WTC11 (cell line): ENCODE results near the gene SPOCK1. TPM values are rescaled to one million over a fixed set of nuclear protein-coding genes. Genes with fewer than 3 reads are reported as not detected.

Experiments used
- ATAC-seq: fragments of 200-7000 bp; cut with Tn5 transposase; 2 replicates; pipeline ENCODE4 v1.10.0; 2021; ENCODE audit warnings: mild to moderate bottlenecking, moderate library complexity
- CTCF ChIA-PET: fragments of 300-600 bp; sonication (Branson Sonifier 250); formaldehyde crosslinking; loops from one replicate; lab custom pipeline; 2021; ENCODE audit warnings: antibody characterized with exemption; lab: Charles Lee
- POLR2A ChIA-PET: fragments of 350-600 bp; sonication (Branson Sonifier 250); formaldehyde crosslinking; loops from one replicate; lab custom pipeline; 2021; ENCODE audit warnings: antibody characterized with exemption; lab: Charles Lee
- DNase-seq: peaks from one replicate; pipeline ENCODE4 v3.0.0; 2021; ENCODE audit warnings: low spot score
- H3K27ac Mint-ChIP-seq: 2 replicates; pipeline ENCODE4 v1.8.0; 2021; ENCODE audit warnings: mixed read lengths
- H3K27me3 Mint-ChIP-seq: 2 replicates; pipeline ENCODE4 v1.8.0; 2021; ENCODE audit warnings: low read depth, mild to moderate bottlenecking, moderate library complexity, mixed read lengths
- H3K36me3 Mint-ChIP-seq: 2 replicates; pipeline ENCODE4 v1.8.0; 2021; ENCODE audit warnings: mixed read lengths
- H3K4me1 Mint-ChIP-seq: 2 replicates; pipeline ENCODE4 v1.8.0; 2022; ENCODE audit warnings: mixed read lengths
- H3K4me3 Mint-ChIP-seq: 2 replicates; pipeline ENCODE4 v1.8.0; 2021; ENCODE audit warnings: mild to moderate bottlenecking, moderate library complexity, mixed read lengths
- H3K9me3 Mint-ChIP-seq: 2 replicates; pipeline ENCODE4 v1.8.0; 2021; ENCODE audit warnings: mixed read lengths
- CREB1 ChIP-seq: sonication (generic); formaldehyde crosslinking; IDR thresholded peaks from 2 replicates; pipeline ENCODE4 v1.8.0; 2023; ENCODE audit warnings: mild to moderate bottlenecking, missing genetic modification reagents
- ETV6 ChIP-seq: sonication (generic); formaldehyde crosslinking; IDR thresholded peaks from 2 replicates; pipeline ENCODE4 v1.8.1; 2022; ENCODE audit warnings: mild to moderate bottlenecking, missing genetic modification reagents
- FOXP1 ChIP-seq: sonication (generic); formaldehyde crosslinking; IDR thresholded peaks from 2 replicates; pipeline ENCODE4 v1.8.0; 2022; ENCODE audit warnings: missing genetic modification reagents, mild to moderate bottlenecking, moderate library complexity, borderline replicate concordance
- GTF2I ChIP-seq: fragments of 250-450 bp; sonication (Bioruptor Pico); conservative IDR thresholded peaks from 2 replicates; pipeline ENCODE4 v1.4.0; 2021; ENCODE audit warnings: mild to moderate bottlenecking
- MXD4 ChIP-seq: fragments of 250-450 bp; sonication (Bioruptor Pico); IDR thresholded peaks from 2 replicates; pipeline ENCODE4 v1.8.0; 2021; ENCODE audit warnings: mild to moderate bottlenecking, moderate library complexity, borderline replicate concordance
- NFATC4 ChIP-seq: fragments of 250-450 bp; sonication (Bioruptor Pico); IDR thresholded peaks from 2 replicates; pipeline ENCODE4 v1.9.0; 2021; ENCODE audit warnings: mild to moderate bottlenecking
- NFE2L1 ChIP-seq: sonication (generic); formaldehyde crosslinking; IDR thresholded peaks from 2 replicates; pipeline ENCODE4 v1.8.1; 2023; ENCODE audit warnings: missing genetic modification reagents
- NR2C2 ChIP-seq: sonication (generic); formaldehyde crosslinking; IDR thresholded peaks from 2 replicates; pipeline ENCODE4 v1.8.0; 2022; ENCODE audit warnings: mild to moderate bottlenecking, missing genetic modification reagents
- OVOL2 ChIP-seq: fragments of 250-450 bp; sonication (Bioruptor Pico); IDR thresholded peaks from 2 replicates; pipeline ENCODE4 v1.9.0; 2021; ENCODE audit warnings: mild to moderate bottlenecking, borderline replicate concordance
- SMAD3 ChIP-seq: sonication (generic); formaldehyde crosslinking; IDR thresholded peaks from 2 replicates; pipeline ENCODE4 v1.8.0; 2022; ENCODE audit warnings: missing genetic modification reagents, mild to moderate bottlenecking, borderline replicate concordance
- TEAD4 ChIP-seq: sonication (generic); formaldehyde crosslinking; IDR thresholded peaks from 2 replicates; pipeline ENCODE4 v1.8.0; 2022; ENCODE audit warnings: mild to moderate bottlenecking, missing genetic modification reagents
- TP53 ChIP-seq: sonication (generic); formaldehyde crosslinking; IDR thresholded peaks from 2 replicates; pipeline ENCODE4 v1.8.1; 2023; ENCODE audit warnings: mild to moderate bottlenecking, missing genetic modification reagents
- ZNF138 ChIP-seq: sonication (generic); formaldehyde crosslinking; conservative IDR thresholded peaks from 2 replicates; pipeline ENCODE4 v1.8.1; 2022; ENCODE audit warnings: mild to moderate bottlenecking, moderate library complexity, missing genetic modification reagents
- ZNF219 ChIP-seq: sonication (generic); formaldehyde crosslinking; IDR thresholded peaks from 2 replicates; pipeline ENCODE4 v1.8.0; 2023; ENCODE audit warnings: missing genetic modification reagents, mild to moderate bottlenecking, borderline replicate concordance
- ZNF671 ChIP-seq: fragments of 250-450 bp; sonication (Bioruptor Pico); IDR thresholded peaks from 2 replicates; pipeline ENCODE4 v1.8.0; 2021; ENCODE audit warnings: mild to moderate bottlenecking
- total RNA-seq: library from RNA; stranded (reverse); gene quantifications from 3 replicates; pipeline ENCODE4 v1.2.3, GENCODE V29; 2021
- TF ChIP-seq, protein P1 (sequence below): fragments of 250-450 bp; sonication (Bioruptor Pico); conservative IDR thresholded peaks from 2 replicates; pipeline ENCODE4 v1.9.0; 2021; ENCODE audit warnings: mild to moderate bottlenecking
- TF ChIP-seq, protein P2 (sequence below): sonication (generic); formaldehyde crosslinking; IDR thresholded peaks from 2 replicates; pipeline ENCODE4 v1.8.1; 2023; ENCODE audit warnings: mild to moderate bottlenecking, missing genetic modification reagents, moderate library complexity
- TF ChIP-seq, protein P3 (sequence below): sonication (generic); formaldehyde crosslinking; IDR thresholded peaks from 2 replicates; pipeline ENCODE4 v1.8.1; 2022; ENCODE audit warnings: mild to moderate bottlenecking, missing genetic modification reagents, moderate library complexity, borderline replicate concordance
- TF ChIP-seq, protein P4 (sequence below): sonication (generic); formaldehyde crosslinking; IDR thresholded peaks from 2 replicates; pipeline ENCODE4 v1.8.1; 2022; ENCODE audit warnings: missing genetic modification reagents, borderline replicate concordance
- TF ChIP-seq, protein P5 (sequence below): fragments of 200-600 bp; IDR thresholded peaks from 2 replicates; pipeline ENCODE4 v1.8.0; 2022; ENCODE audit warnings: antibody characterized with exemption

The SPOCK1 gene
- total RNA-seq, 1 experiment from 2014 or later = 15.2 TPM

DNA sequence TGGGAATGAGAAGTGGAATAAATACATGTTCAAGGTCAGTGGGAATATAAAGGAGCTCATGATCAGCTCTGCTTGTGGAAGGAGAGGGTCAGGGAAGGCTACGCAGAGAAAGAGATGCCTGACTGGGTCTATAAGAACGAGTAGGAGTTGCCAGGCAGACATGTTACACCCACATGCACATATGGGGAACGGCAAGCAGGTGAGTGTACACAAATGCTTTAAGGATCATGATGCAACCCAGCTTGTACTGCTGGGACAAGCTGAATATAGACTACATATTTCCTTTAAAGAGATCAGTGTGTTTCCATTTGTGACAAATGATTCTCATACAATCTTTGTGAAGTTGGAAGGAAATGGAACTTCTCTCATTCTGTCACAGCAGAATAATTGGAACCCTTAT, 141.7 kb downstream of the SPOCK1 start:
- TF ChIP-seq, protein P1, sequence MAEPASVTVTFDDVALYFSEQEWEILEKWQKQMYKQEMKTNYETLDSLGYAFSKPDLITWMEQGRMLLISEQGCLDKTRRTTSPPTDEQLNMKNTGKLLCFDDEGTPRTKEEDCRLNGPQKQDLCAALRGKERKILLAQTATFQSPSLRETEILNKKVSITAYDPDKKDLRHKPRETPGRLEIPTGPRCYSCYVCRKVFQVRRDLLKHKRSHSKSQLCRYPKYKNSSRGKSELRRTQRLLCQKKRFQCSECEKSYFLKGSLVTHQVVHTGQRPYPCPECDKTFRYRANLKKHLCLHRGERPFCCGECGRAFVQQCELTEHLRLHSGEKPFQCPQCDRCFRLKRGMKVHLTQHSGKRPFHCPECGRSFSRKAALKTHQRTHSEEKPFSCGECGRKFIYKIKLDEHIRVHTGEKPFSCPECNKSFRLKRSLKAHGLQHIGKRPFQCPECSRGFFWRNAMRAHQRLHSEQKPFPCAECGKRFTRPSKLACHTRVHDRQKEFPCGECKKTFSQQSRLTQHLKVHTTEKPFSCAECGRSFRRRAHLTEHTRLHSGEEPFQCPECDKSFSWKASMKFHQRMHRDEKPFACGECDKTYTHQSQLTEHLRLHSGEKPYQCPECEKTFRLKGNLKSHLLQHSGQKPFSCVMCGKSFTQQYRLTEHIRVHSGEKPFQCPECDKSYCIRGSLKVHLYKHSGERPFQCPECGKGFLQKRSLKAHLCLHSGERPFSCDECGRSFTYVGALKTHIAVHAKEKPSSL (CRISPR knock-in tag) = no peak
- TF ChIP-seq ZNF671 (CRISPR knock-in tag) (no peak), ZNF138 (CRISPR knock-in tag) (no peak), TEAD4 (CRISPR knock-in tag) (no peak), ETV6 (CRISPR knock-in tag) (no peak), NFATC4 (no peak), GTF2I (CRISPR knock-in tag) (no peak), SMAD3 (no peak), FOXP1 (no peak)
- TF ChIP-seq, protein P2, sequence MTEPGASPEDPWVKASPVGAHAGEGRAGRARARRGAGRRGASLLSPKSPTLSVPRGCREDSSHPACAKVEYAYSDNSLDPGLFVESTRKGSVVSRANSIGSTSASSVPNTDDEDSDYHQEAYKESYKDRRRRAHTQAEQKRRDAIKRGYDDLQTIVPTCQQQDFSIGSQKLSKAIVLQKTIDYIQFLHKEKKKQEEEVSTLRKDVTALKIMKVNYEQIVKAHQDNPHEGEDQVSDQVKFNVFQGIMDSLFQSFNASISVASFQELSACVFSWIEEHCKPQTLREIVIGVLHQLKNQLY (CRISPR knock-in tag) = no peak
- ChIA-PET CTCF (interaction anchor here (2.8 kb wide), 1 partner anchor 12 kb away, joined by 13 read pairs; no protein-coding TSS in a partner anchor), POLR2A (no interaction called here)
- H3K27me3 Mint-ChIP-seq = peaks cover 8% of the 10 kb centered on the region; the same call in 1 of the 2 replicates
- DNase-seq (no peak), ATAC-seq (no peak)
- H3K4me3 Mint-ChIP-seq = no peak overlapping the region
- H3K4me1 Mint-ChIP-seq = peaks cover 9% of the 10 kb centered on the region; the same call in 1 of the 2 replicates
- H3K36me3 Mint-ChIP-seq = no peaks in the 10 kb centered on the region
- no peaks in the 10 kb centered on the region for H3K9me3 Mint-ChIP-seq
- H3K27ac Mint-ChIP-seq = no peak overlapping the region

DNA sequence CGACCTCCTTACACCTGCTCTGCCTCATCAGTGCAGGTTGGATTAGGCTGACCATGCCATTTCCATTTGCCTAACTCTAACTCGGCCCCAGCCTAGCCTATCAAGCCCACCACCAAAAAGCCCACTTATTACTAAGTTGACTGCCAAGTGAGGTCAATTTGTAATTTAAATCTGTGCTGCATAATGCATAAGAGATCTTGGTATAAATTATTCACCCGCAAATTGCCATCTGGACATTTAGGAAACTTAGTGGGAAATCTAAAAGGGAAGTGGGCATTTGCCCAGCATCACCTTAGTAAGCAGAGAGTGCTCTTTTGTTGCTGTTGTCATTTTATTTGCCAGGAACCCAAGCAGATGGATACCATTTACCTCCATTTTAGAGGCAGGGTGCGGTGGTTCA, 143.0 kb downstream of the SPOCK1 start:
- H3K9me3 Mint-ChIP-seq = no peaks in the 10 kb centered on the region
- DNase-seq = no peak
- H3K4me3 Mint-ChIP-seq = no peak overlapping the region
- H3K27me3 Mint-ChIP-seq = peaks cover 8% of the 10 kb centered on the region; the same call in 1 of the 2 replicates
- POLR2A ChIA-PET = no interaction called here
- TF ChIP-seq TEAD4 (CRISPR knock-in tag) = no peak
- no peak for TF ChIP-seq TP53 (CRISPR knock-in tag)
- no peak for TF ChIP-seq CREB1 (CRISPR knock-in tag)
- no peak for TF ChIP-seq NFE2L1
- TF ChIP-seq NR2C2 = no peak
- TF ChIP-seq, protein P3, sequence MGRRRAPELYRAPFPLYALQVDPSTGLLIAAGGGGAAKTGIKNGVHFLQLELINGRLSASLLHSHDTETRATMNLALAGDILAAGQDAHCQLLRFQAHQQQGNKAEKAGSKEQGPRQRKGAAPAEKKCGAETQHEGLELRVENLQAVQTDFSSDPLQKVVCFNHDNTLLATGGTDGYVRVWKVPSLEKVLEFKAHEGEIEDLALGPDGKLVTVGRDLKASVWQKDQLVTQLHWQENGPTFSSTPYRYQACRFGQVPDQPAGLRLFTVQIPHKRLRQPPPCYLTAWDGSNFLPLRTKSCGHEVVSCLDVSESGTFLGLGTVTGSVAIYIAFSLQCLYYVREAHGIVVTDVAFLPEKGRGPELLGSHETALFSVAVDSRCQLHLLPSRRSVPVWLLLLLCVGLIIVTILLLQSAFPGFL (CRISPR knock-in tag) = no peak
- no peak for TF ChIP-seq ZNF219
- no peak for TF ChIP-seq OVOL2 (CRISPR knock-in tag)
- TF ChIP-seq, protein P4, sequence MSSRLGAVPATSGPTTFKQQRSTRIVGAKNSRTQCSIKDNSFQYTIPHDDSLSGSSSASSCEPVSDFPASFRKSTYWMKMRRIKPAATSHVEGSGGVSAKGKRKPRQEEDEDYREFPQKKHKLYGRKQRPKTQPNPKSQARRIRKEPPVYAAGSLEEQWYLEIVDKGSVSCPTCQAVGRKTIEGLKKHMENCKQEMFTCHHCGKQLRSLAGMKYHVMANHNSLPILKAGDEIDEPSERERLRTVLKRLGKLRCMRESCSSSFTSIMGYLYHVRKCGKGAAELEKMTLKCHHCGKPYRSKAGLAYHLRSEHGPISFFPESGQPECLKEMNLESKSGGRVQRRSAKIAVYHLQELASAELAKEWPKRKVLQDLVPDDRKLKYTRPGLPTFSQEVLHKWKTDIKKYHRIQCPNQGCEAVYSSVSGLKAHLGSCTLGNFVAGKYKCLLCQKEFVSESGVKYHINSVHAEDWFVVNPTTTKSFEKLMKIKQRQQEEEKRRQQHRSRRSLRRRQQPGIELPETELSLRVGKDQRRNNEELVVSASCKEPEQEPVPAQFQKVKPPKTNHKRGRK (CRISPR knock-in tag) = no peak
- TF ChIP-seq, protein P5, sequence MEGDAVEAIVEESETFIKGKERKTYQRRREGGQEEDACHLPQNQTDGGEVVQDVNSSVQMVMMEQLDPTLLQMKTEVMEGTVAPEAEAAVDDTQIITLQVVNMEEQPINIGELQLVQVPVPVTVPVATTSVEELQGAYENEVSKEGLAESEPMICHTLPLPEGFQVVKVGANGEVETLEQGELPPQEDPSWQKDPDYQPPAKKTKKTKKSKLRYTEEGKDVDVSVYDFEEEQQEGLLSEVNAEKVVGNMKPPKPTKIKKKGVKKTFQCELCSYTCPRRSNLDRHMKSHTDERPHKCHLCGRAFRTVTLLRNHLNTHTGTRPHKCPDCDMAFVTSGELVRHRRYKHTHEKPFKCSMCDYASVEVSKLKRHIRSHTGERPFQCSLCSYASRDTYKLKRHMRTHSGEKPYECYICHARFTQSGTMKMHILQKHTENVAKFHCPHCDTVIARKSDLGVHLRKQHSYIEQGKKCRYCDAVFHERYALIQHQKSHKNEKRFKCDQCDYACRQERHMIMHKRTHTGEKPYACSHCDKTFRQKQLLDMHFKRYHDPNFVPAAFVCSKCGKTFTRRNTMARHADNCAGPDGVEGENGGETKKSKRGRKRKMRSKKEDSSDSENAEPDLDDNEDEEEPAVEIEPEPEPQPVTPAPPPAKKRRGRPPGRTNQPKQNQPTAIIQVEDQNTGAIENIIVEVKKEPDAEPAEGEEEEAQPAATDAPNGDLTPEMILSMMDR = no peak
- TF ChIP-seq MXD4 (CRISPR knock-in tag) = no peak
- TF ChIP-seq, all 79 proteins: peak for 0
- CTCF ChIA-PET = interaction anchor here (2.8 kb wide), 1 partner anchor 11 kb away, joined by 13 read pairs; no protein-coding TSS in a partner anchor
- H3K27ac Mint-ChIP-seq = no peak overlapping the region
- no peaks in the 10 kb centered on the region for H3K36me3 Mint-ChIP-seq
- ATAC-seq = no peak
- peaks cover 9% of the 10 kb centered on the region; the same call in 1 of the 2 replicates for H3K4me1 Mint-ChIP-seq
